ENCODE measurements around the gene PPP1R2C.

PPP1R2C gene

GRCh38 chrX:42778096-42778495 lies at the start of gene PPP1R2C:
TSS of gene PPP1R2C (minus strand) at chrX:42778163. CDS start at chrX:42778079, 84 bp downstream.
- DNase-seq, result no peak

- no peak for DNase-seq
Measured at GRCh38 chrX:42825201-42825600, 47.2 kb upstream of the PPP1R2C start.

GRCh38 chrX:42824541-42824940 lies 46.6 kb upstream of the PPP1R2C start:
- no peak for DNase-seq

GRCh38 chrX:42823443-42823842 lies 45.5 kb upstream of the PPP1R2C start:
- DNase-seq, result no peak

GRCh38 chrX:42821803-42822443 lies 44.0 kb upstream of the PPP1R2C start:
- no peak for DNase-seq

- DNase-seq, result no peak
Measured at GRCh38 chrX:42818151-42818921, 40.4 kb upstream of the PPP1R2C start.

GRCh38 chrX:42809569-42809968 lies 31.6 kb upstream of the PPP1R2C start:
- DNase-seq, result no peak

GRCh38 chrX:42807393-42807792 lies 29.4 kb upstream of the PPP1R2C start:
- DNase-seq, result no peak

- no peak for DNase-seq
Measured at GRCh38 chrX:42804524-42804923, 26.6 kb upstream of the PPP1R2C start.

- DNase-seq, result no peak
Measured at GRCh38 chrX:42803320-42803719, 25.4 kb upstream of the PPP1R2C start.

- DNase-seq, result no peak
Measured at GRCh38 chrX:42797651-42798269, 19.8 kb upstream of the PPP1R2C start.

GRCh38 chrX:42783451-42783850 lies 5.5 kb upstream of the PPP1R2C start:
- no peak for DNase-seq

GRCh38 chrX:42776195-42776594 lies 1.8 kb downstream of the PPP1R2C start:
- DNase-seq, result no peak

- DNase-seq, result no peak
Measured at GRCh38 chrX:42772874-42773273, 5.1 kb downstream of the PPP1R2C start.

GRCh38 chrX:42771506-42772335 lies 6.2 kb downstream of the PPP1R2C start:
- no peak for DNase-seq

GRCh38 chrX:42770566-42770965 lies 7.4 kb downstream of the PPP1R2C start:
- DNase-seq, result no peak

- no peak for DNase-seq
Measured at GRCh38 chrX:42759881-42760280, 18.1 kb downstream of the PPP1R2C start.

GRCh38 chrX:42755815-42756214 lies 22.1 kb downstream of the PPP1R2C start:
- DNase-seq, result no peak

- DNase-seq, result no peak
Measured at GRCh38 chrX:42754603-42755002, 23.4 kb downstream of the PPP1R2C start.

- no peak for DNase-seq
Measured at GRCh38 chrX:42754115-42754514, 23.8 kb downstream of the PPP1R2C start.

- no peak for DNase-seq
Measured at GRCh38 chrX:42752730-42753129, 25.2 kb downstream of the PPP1R2C start.

- no peak for DNase-seq
Measured at GRCh38 chrX:42751573-42751972, 26.4 kb downstream of the PPP1R2C start.
